Measurements from ENCODE around the gene CIAO2B. TPM values are rescaled to one million over a fixed set of nuclear protein-coding genes. Genes with fewer than 3 reads are reported as not detected.

CIAO2B gene
- total and polyA plus RNA-seq, 3 donors from 2014 or later, result 113 to 179 (median 145) TPM

DNA sequence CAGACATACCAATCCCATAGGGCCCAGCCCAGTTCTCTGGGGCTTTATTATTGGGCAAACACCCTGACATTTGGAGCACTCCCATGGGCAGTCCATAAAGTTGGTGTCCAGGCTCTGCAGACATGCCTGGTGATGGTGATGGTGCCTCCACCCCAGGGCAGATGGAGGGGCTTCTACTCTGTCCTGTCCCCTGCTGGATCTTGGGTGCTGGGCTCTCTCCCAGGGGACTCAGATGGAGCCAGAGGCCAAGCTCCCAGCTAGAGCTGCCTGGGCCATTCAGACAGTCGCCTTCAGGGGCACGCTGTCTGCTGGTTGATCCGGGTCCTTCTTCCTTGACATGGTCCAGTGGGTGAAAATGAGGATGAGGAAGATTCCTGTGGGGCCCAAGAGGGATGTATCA, 26.1 kb downstream of the CIAO2B start:
- H3K4me3 ChIP-seq, result no peak overlapping the region

GRCh38 chr16:66906916-66907836, 27.0 kb downstream of the CIAO2B start:
- intact Hi-C loops (cut with DNase I; ENCODE audit: low total_unique reads), result no loop called here
- H3K36me3 ChIP-seq (ENCODE audit: low read depth, missing control alignments), result no peaks in the 10 kb centered on the region
- no peak for TF ChIP-seq POLR2A (IDR thresholded peaks at IDR 0.05)
- TF ChIP-seq, protein P1, sequence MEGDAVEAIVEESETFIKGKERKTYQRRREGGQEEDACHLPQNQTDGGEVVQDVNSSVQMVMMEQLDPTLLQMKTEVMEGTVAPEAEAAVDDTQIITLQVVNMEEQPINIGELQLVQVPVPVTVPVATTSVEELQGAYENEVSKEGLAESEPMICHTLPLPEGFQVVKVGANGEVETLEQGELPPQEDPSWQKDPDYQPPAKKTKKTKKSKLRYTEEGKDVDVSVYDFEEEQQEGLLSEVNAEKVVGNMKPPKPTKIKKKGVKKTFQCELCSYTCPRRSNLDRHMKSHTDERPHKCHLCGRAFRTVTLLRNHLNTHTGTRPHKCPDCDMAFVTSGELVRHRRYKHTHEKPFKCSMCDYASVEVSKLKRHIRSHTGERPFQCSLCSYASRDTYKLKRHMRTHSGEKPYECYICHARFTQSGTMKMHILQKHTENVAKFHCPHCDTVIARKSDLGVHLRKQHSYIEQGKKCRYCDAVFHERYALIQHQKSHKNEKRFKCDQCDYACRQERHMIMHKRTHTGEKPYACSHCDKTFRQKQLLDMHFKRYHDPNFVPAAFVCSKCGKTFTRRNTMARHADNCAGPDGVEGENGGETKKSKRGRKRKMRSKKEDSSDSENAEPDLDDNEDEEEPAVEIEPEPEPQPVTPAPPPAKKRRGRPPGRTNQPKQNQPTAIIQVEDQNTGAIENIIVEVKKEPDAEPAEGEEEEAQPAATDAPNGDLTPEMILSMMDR (IDR thresholded peaks at IDR 0.05), result no peak
- H3K27me3 ChIP-seq, result no peaks in the 10 kb centered on the region
- H3K27ac ChIP-seq, result peak overlapping the region in 1 of 2 donors; percentile 25
- no peak overlapping the region for H3K4me3 ChIP-seq
- H3K9me3 ChIP-seq, result no peaks in the 10 kb centered on the region
- H3K4me1 ChIP-seq, result peaks cover 40% of the 10 kb centered on the region
- DNase-seq, result no peak
- WGBS, 2 donors, result 69 to 76% methylated on average over 2 to 7 of the region's 7 CpGs

More for the DNA sequence above, 26.1 kb downstream of the CIAO2B start:
- H3K27me3 ChIP-seq, result no peaks in the 10 kb centered on the region
- WGBS, 2 donors, result 94 to 100% methylated on average over 2 to 3 of the region's 3 CpGs
- DNase-seq, result no peak
- no peak for TF ChIP-seq POLR2A (IDR thresholded peaks at IDR 0.05)
- TF ChIP-seq, protein P1 (IDR thresholded peaks at IDR 0.05), result no peak
- H3K4me1 ChIP-seq, result peaks cover 34% of the 10 kb centered on the region
- no peak overlapping the region for H3K27ac ChIP-seq
- H3K36me3 ChIP-seq (ENCODE audit: low read depth, missing control alignments), result no peaks in the 10 kb centered on the region
- H3K9me3 ChIP-seq, result no peaks in the 10 kb centered on the region
- intact Hi-C loops (cut with DNase I; ENCODE audit: low total_unique reads), result no loop called here

DNA sequence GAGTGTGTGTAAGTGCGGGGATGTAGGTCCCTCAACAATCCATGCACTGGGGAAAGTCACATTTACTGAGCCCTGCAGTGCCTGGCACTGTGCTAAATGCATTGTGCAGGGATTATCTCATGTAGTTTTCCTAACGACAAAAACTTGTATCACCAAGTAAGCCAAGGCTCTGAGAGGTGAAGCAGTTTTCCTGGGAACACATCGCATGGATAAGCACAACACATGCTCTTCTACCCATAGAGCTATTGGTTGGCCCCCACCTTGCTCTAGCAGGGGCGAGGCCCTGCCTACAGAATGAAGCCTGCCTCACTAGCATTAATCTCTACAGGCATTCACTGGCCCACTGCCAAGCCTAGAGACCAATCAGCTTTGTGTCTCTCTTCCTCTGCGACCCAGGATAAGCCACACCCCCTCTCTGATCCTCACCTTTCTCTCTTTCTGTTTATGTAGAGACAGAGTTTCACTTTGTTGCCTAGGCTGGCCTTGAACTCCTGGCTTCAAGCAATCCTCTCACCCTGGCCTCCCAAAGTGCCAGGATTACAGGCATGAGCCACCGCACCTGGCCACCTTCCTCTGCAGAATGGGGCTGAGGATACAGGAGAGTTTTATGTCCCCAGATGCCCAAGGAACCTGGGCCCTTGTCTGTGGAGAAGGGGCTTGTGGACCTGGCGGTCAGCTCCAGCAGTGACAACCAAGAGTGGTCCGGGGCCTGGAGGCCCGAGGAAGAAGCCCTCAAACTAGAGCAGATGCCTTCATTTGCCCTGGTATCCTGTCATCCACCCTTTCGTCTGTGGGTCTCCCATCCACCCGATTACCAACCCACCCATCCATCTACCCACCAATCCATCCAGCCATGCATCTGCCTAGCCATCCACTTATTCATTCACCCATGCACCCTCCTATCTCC, 28.3 kb downstream of the CIAO2B start:
- H3K9me3 ChIP-seq, result no peaks in the 10 kb centered on the region
- H3K4me3 ChIP-seq, result no peak overlapping the region
- peaks cover 48% of the 10 kb centered on the region for H3K4me1 ChIP-seq
- no peaks in the 10 kb centered on the region for H3K27me3 ChIP-seq
- H3K27ac ChIP-seq, result peak overlapping the region; percentile 25 to 80
- 67 to 70% methylated on average over 10 to 11 of the region's 11 CpGs for WGBS, 2 donors
- intact Hi-C loops (cut with DNase I; ENCODE audit: low total_unique reads), result no loop called here
- peak; percentile 87 for DNase-seq
- no peak for TF ChIP-seq POLR2A (IDR thresholded peaks at IDR 0.05)
- TF ChIP-seq, protein P1 (IDR thresholded peaks at IDR 0.05), result no peak
- no peaks in the 10 kb centered on the region for H3K36me3 ChIP-seq (ENCODE audit: low read depth, missing control alignments)

DNA sequence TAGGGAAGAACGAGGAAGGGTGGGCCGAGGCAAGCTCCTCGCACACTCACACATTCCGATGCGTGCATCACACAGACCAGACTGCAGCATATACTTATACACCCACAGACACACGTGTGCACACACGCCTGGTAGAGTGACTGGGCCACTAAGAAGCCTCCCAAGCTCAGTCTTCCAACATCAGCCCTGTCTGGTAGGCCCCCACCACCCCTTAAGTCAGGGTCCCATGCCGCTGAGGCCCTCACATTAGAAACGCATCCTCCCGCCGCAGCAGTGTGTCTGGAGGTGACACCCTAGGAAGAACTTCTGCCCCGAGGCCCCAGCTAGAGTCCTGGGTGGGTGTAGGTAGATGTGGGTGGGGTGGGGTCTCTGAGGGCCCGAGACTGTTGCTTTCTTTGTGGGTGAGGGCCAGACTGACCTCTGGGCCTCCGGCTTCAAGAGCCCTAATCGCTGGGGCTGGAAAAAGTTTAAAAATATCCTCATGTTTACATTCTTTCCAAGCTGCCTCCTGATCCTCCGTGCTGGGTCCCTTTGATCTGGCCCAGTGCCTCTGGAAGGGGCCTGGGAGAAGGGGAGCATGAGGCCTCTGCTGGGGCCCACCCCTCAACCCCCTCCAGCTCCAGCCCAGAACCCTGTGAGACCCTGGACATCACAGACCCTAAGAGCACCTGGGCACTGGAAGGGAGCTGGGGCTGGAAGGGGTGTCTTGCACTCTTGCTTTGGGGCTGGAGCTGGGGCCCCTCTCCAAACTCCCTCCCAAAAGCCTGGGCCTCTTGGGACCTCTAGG, 29.2 kb downstream of the CIAO2B start:
- intact Hi-C loops (cut with DNase I; ENCODE audit: low total_unique reads), result no loop called here
- Histone ChIP-seq H3K4me1 (peaks cover 56% of the 10 kb centered on the region), H3K9me3 (no peaks in the 10 kb centered on the region), H3K36me3 (ENCODE audit: low read depth, missing control alignments) (no peaks in the 10 kb centered on the region), H3K27me3 (no peaks in the 10 kb centered on the region), H3K27ac (peak overlapping the region; percentile 80 to 83), H3K4me3 (no peak overlapping the region)
- 53 to 76% methylated on average over 6 to 16 of the region's 16 CpGs for WGBS, 2 donors
- DNase-seq, result no peak
- TF ChIP-seq, protein P1 (IDR thresholded peaks at IDR 0.05), result no peak
- TF ChIP-seq POLR2A (IDR thresholded peaks at IDR 0.05), result no peak

All from testis (tissue), 3 donors.